ENCODE measurements around the gene HIRIP3. TPM values are rescaled to one million over a fixed set of nuclear protein-coding genes. Genes with fewer than 3 reads are reported as not detected.

Gene HIRIP3
- total and polyA plus RNA-seq, 2 experiments from 2014 or later, result 10.4 to 18.5 TPM

- no peak overlapping the region for H2AFZ ChIP-seq
- TF ChIP-seq STAT1 (IDR thresholded peaks at IDR 0.05; ENCODE audit: unreplicated experiment), result no peak
- TF ChIP-seq ZNF114 (CRISPR knock-in tag; IDR thresholded peaks at IDR 0.05), result no peak
- TF ChIP-seq REST (IDR thresholded peaks at IDR 0.05; ENCODE audit: unreplicated experiment), result no peak
- TF ChIP-seq EZH2 (IDR thresholded peaks at IDR 0.05; ENCODE audit: low read depth, unreplicated experiment), result no peak
- no peak for TF ChIP-seq CREB1 (CRISPR knock-in tag; IDR thresholded peaks at IDR 0.05; ENCODE audit: low read depth)
- TF ChIP-seq EZH2phosphoT487 (IDR thresholded peaks at IDR 0.05; ENCODE audit: unreplicated experiment), result no peak
- no peak for TF ChIP-seq JUNB (IDR thresholded peaks at IDR 0.05; ENCODE audit: unreplicated experiment)
- no peak for TF ChIP-seq NANOG (IDR thresholded peaks at IDR 0.05; ENCODE audit: borderline replicate concordance)
- no peak for TF ChIP-seq ZNF462 (CRISPR knock-in tag; IDR thresholded peaks at IDR 0.05)
- no peak for TF ChIP-seq CTCF (conservative IDR thresholded peaks at IDR 0.05; ENCODE audit: low read depth in 2 of 2)
- no peak for TF ChIP-seq ZNF331 (CRISPR knock-in tag; IDR thresholded peaks at IDR 0.05; ENCODE audit: low read depth)
- TF ChIP-seq ETS1 (IDR thresholded peaks at IDR 0.05), result no peak
- TF ChIP-seq POLR2AphosphoS5 (IDR thresholded peaks at IDR 0.05; ENCODE audit: low read depth), result no peak
- H3K27me3 ChIP-seq (ENCODE audit: insufficient read depth), result no peaks in the 10 kb centered on the region
- Mint-ChIP-seq H3K27me3 (ENCODE audit: insufficient read depth, low read depth, poor library complexity) (peaks cover 5% of the 10 kb centered on the region), H3K36me3 (ENCODE audit: low read depth) (peaks cover 69% of the 10 kb centered on the region), H3K27ac (no peak overlapping the region), H3K4me3 (no peak overlapping the region; the same call in 2 of the 3 replicates), H3K9me3 (no peaks in the 10 kb centered on the region; the same call in 2 of the 3 replicates), H3K4me1 (no peaks in the 10 kb centered on the region; the same call in 2 of the 3 replicates)
- H3K4me1 ChIP-seq (ENCODE audit: insufficient read depth), result no peaks in the 10 kb centered on the region
- H3K4me2 ChIP-seq, result no peak overlapping the region
- peaks cover 29% of the 10 kb centered on the region for H3K36me3 ChIP-seq (ENCODE audit: insufficient read depth)
- ATAC-seq (no peak), DNase-seq (ENCODE audit: low spot score) (no peak)
- no peak overlapping the region for H3K4me3 ChIP-seq
- no peaks in the 10 kb centered on the region for H3K79me2 ChIP-seq (replicated peaks; ENCODE audit: insufficient read depth)
- no peaks in the 10 kb centered on the region for H3F3A ChIP-seq (replicated peaks; ENCODE audit: low read depth)
- H4K20me1 ChIP-seq (replicated peaks; ENCODE audit: insufficient read depth), result no peaks in the 10 kb centered on the region; the same call in 1 of the 2 replicates
- H3K9me2 ChIP-seq (ENCODE audit: insufficient read depth), result no peaks in the 10 kb centered on the region
- no peak overlapping the region for H3K27ac ChIP-seq (ENCODE audit: low read depth)
These were observed 11.8 kb downstream of the HIRIP3 start for GRCh38 chr16:29983420-29984136.

Measured in GM23338 (cell line).